IPS-15b (cell line): ENCODE results near the gene PUS7.
"Not testable (repeated sequence)": the region's sequence is repeated elsewhere in the genome, so short reads cannot be mapped to it uniquely, and the experiment has no call there.

ENCODE experiments used
- H3K27me3 ChIP-seq: one replicate; pipeline ENCODE4 v1.6.1; 2013; ENCODE audit warnings: low read length; ENCODE audit not compliant: control insufficient read depth, insufficient read depth
- H3K36me3 ChIP-seq: one replicate; pipeline ENCODE4 v1.6.1; 2013; ENCODE audit warnings: low read length; ENCODE audit not compliant: control insufficient read depth, insufficient read depth
- H3K4me1 ChIP-seq: one replicate; pipeline ENCODE4 v1.6.1; 2013; ENCODE audit warnings: mild to moderate bottlenecking, low read length; ENCODE audit not compliant: control insufficient read depth, insufficient read depth
- H3K4me3 ChIP-seq: one replicate; pipeline ENCODE4 v1.5.1; 2013; ENCODE audit warnings: low read depth, low read length
- H3K9ac ChIP-seq: one replicate; pipeline ENCODE4 v1.6.1; 2013; ENCODE audit warnings: low read depth, mild to moderate bottlenecking, low read length
- H3K9me3 ChIP-seq: one replicate; pipeline ENCODE4 v1.6.1; 2013; ENCODE audit warnings: mild to moderate bottlenecking, low read length; ENCODE audit not compliant: control insufficient read depth, insufficient read depth

The PUS7 gene

GRCh38 chr7:105524840-105525239 lies 2.8 kb upstream of the PUS7 start:
- Histone ChIP-seq H3K27me3 (no peaks in the 10 kb centered on the region), H3K36me3 (no peaks in the 10 kb centered on the region), H3K4me1 (peaks cover 3% of the 10 kb centered on the region)

GRCh38 chr7:105524423-105524822 lies 2.4 kb upstream of the PUS7 start:
- H3K36me3 ChIP-seq, H3K4me1 ChIP-seq, H3K4me3 ChIP-seq: not testable (repeated sequence)

More at GRCh38 chr7:105524840-105525239, 2.8 kb upstream of the PUS7 start:
- Histone ChIP-seq H3K9ac (no peak overlapping the region), H3K9me3 (no peaks in the 10 kb centered on the region), H3K4me3 (no peak overlapping the region)

GRCh38 chr7:105521027-105521716 lies 899 bp downstream of the PUS7 start:
- Histone ChIP-seq H3K27me3 (no peaks in the 10 kb centered on the region), H3K4me3 (peak overlapping the region; percentile 95), H3K36me3 (peaks cover 2% of the 10 kb centered on the region), H3K9ac (peak overlapping the region; percentile 88), H3K4me1 (peaks cover 3% of the 10 kb centered on the region), H3K9me3 (no peaks in the 10 kb centered on the region)

More at GRCh38 chr7:105524423-105524822, 2.4 kb upstream of the PUS7 start:
- H3K27me3 ChIP-seq, H3K9me3 ChIP-seq, H3K9ac ChIP-seq: not testable (repeated sequence)

GRCh38 chr7:105520620-105521019 lies 1.5 kb downstream of the PUS7 start:
- not testable (repeated sequence) for H3K9ac ChIP-seq, H3K27me3 ChIP-seq, H3K4me1 ChIP-seq, H3K36me3 ChIP-seq, H3K9me3 ChIP-seq
- peak overlapping the region; percentile 95 for H3K4me3 ChIP-seq

GRCh38 chr7:105519353-105519752 lies 2.7 kb downstream of the PUS7 start:
- Histone ChIP-seq H3K27me3 (no peaks in the 10 kb centered on the region), H3K9me3 (no peaks in the 10 kb centered on the region), H3K4me1 (peaks cover 3% of the 10 kb centered on the region), H3K36me3 (peaks cover 2% of the 10 kb centered on the region), H3K4me3 (no peak overlapping the region), H3K9ac (no peak overlapping the region)

GRCh38 chr7:105515610-105516009 lies 6.5 kb downstream of the PUS7 start:
- not testable (repeated sequence) for H3K4me3 ChIP-seq, H3K36me3 ChIP-seq

GRCh38 chr7:105512926-105513526 lies 9.0 kb downstream of the PUS7 start:
- Histone ChIP-seq H3K9ac (no peak overlapping the region), H3K27me3 (no peaks in the 10 kb centered on the region), H3K4me1 (no peaks in the 10 kb centered on the region), H3K4me3 (no peak overlapping the region), H3K36me3 (peaks cover 2% of the 10 kb centered on the region), H3K9me3 (no peaks in the 10 kb centered on the region)

More at GRCh38 chr7:105515610-105516009, 6.5 kb downstream of the PUS7 start:
- not testable (repeated sequence) for H3K9ac ChIP-seq, H3K9me3 ChIP-seq, H3K27me3 ChIP-seq, H3K4me1 ChIP-seq

GRCh38 chr7:105512415-105512814 lies 9.7 kb downstream of the PUS7 start:
- Histone ChIP-seq H3K4me1 (no peaks in the 10 kb centered on the region), H3K9ac (no peak overlapping the region), H3K4me3 (no peak overlapping the region), H3K9me3 (no peaks in the 10 kb centered on the region), H3K27me3 (no peaks in the 10 kb centered on the region), H3K36me3 (peaks cover 3% of the 10 kb centered on the region)

GRCh38 chr7:105502173-105502572 lies 19.9 kb downstream of the PUS7 start:
- Histone ChIP-seq H3K27me3 (no peaks in the 10 kb centered on the region), H3K4me3 (no peak overlapping the region), H3K9me3 (no peaks in the 10 kb centered on the region), H3K9ac (no peak overlapping the region), H3K36me3 (peaks cover 27% of the 10 kb centered on the region), H3K4me1 (no peaks in the 10 kb centered on the region)

GRCh38 chr7:105497016-105497415 lies 25.1 kb downstream of the PUS7 start:
- Histone ChIP-seq H3K36me3 (peaks cover 8% of the 10 kb centered on the region), H3K9me3 (no peaks in the 10 kb centered on the region), H3K9ac (no peak overlapping the region), H3K27me3 (no peaks in the 10 kb centered on the region), H3K4me1 (no peaks in the 10 kb centered on the region), H3K4me3 (no peak overlapping the region)

- peaks cover 6% of the 10 kb centered on the region for H3K36me3 ChIP-seq
- H3K4me3 ChIP-seq = no peak overlapping the region
- H3K27me3 ChIP-seq = no peaks in the 10 kb centered on the region
- no peaks in the 10 kb centered on the region for H3K4me1 ChIP-seq
- no peaks in the 10 kb centered on the region for H3K9me3 ChIP-seq
- no peak overlapping the region for H3K9ac ChIP-seq
Observed at GRCh38 chr7:105496521-105496920, 25.6 kb downstream of the PUS7 start.

GRCh38 chr7:105493923-105494315 lies 28.2 kb downstream of the PUS7 start:
- H3K9ac ChIP-seq = no peak overlapping the region
- H3K36me3 ChIP-seq = no peaks in the 10 kb centered on the region
- no peaks in the 10 kb centered on the region for H3K4me1 ChIP-seq
- H3K27me3 ChIP-seq = no peaks in the 10 kb centered on the region
- no peak overlapping the region for H3K4me3 ChIP-seq
- no peaks in the 10 kb centered on the region for H3K9me3 ChIP-seq
